HEK293 (cell line): ENCODE measurements around the gene MTA1.
A peak's percentile ranks its signal among the peaks of the same experiment; 100 is the strongest.

Source experiments
- CTCF ChIA-PET: fragments of 350-600 bp; formaldehyde crosslinking; extraction: SDS; loops from one replicate; lab custom pipeline; 2021; ENCODE audit warnings: antibody characterized with exemption; lab: Yijun Ruan, JAX
- POLR2A ChIA-PET: fragments of 300-600 bp; formaldehyde crosslinking; extraction: SDS; loops from one replicate; lab custom pipeline; 2020; ENCODE audit warnings: antibody characterized with exemption, inconsistent platforms; lab: Yijun Ruan, JAX
- H3K27ac ChIP-seq: fragments of 200-500 bp; sonication (Bioruptor generic); 2 replicates; pipeline ENCODE4 v1.5.1; 2014; ENCODE audit warnings: low read depth, low read length, control low read depth, inconsistent platforms; ENCODE audit errors: extremely low read depth
- H3K36me3 ChIP-seq, 2 experiments: fragments of 200-500 bp in 1 of 2; sonication (Bioruptor generic) in 1 of 2; 1 replicate in 1 of 2; 2 replicates in 1 of 2; pipeline ENCODE4 v1.5.1; 2014 to 2017; ENCODE audit warnings: inconsistent platforms in 2 of 2, low read length in 2 of 2; ENCODE audit not compliant: control insufficient read depth in 2 of 2, insufficient read depth in 1 of 2
- H3K4me1 ChIP-seq: fragments of 200-500 bp; sonication (Bioruptor generic); 2 replicates; pipeline ENCODE4 v1.5.1; 2014; ENCODE audit warnings: mild to moderate bottlenecking, low read length, inconsistent platforms; ENCODE audit not compliant: control insufficient read depth, insufficient read depth
- H3K4me3 ChIP-seq: 2 replicates; pipeline ENCODE4 v1.5.1; 2011; ENCODE audit warnings: low read depth, mild to moderate bottlenecking, control low read depth, low read length, moderate library complexity
- H3K9me3 ChIP-seq: fragments of 200-500 bp; sonication (Bioruptor generic); 2 replicates; pipeline ENCODE4 v1.5.1; 2014; ENCODE audit warnings: low read depth, low read length, inconsistent platforms; ENCODE audit not compliant: control insufficient read depth, insufficient read depth
- GLIS2 ChIP-seq: fragments of 450-650 bp; formaldehyde crosslinking; IDR thresholded peaks from 2 replicates; pipeline ENCODE4 v1.5.1; 2016; ENCODE audit warnings: missing biosample characterization, missing genetic modification characterization
- KLF1 ChIP-seq: fragments of 450-650 bp; formaldehyde crosslinking; IDR thresholded peaks from 2 replicates; pipeline ENCODE4 v1.5.1; 2016; ENCODE audit warnings: missing biosample characterization, missing genetic modification characterization
- KLF8 ChIP-seq: fragments of 450-650 bp; formaldehyde crosslinking; IDR thresholded peaks from 2 replicates; pipeline ENCODE4 v1.5.1; 2016; ENCODE audit warnings: missing biosample characterization, missing genetic modification characterization
- SALL2 ChIP-seq: fragments of 450-650 bp; formaldehyde crosslinking; IDR thresholded peaks from 2 replicates; pipeline ENCODE4 v1.5.0; 2017; ENCODE audit warnings: missing biosample characterization, mild to moderate bottlenecking, missing genetic modification characterization, borderline replicate concordance
- SCRT1 ChIP-seq: fragments of 450-650 bp; formaldehyde crosslinking; IDR thresholded peaks from 2 replicates; pipeline ENCODE4 v1.5.1; 2016; ENCODE audit warnings: missing biosample characterization, missing genetic modification characterization, borderline replicate concordance
- WT1 ChIP-seq: fragments of 450-650 bp; formaldehyde crosslinking; IDR thresholded peaks from 2 replicates; pipeline ENCODE4 v1.5.1; 2016; ENCODE audit warnings: missing biosample characterization, missing genetic modification characterization
- ZBTB8A ChIP-seq: fragments of 450-650 bp; formaldehyde crosslinking; IDR thresholded peaks from 2 replicates; pipeline ENCODE4 v1.5.1; 2016; ENCODE audit warnings: missing biosample characterization, missing genetic modification characterization
- ZIC2 ChIP-seq: fragments of 450-650 bp; formaldehyde crosslinking; IDR thresholded peaks from 2 replicates; pipeline ENCODE4 v1.5.1; 2016; ENCODE audit warnings: missing biosample characterization, missing genetic modification characterization
- ZNF121 ChIP-seq: fragments of 450-650 bp; formaldehyde crosslinking; IDR thresholded peaks from 2 replicates; pipeline ENCODE4 v1.5.1; 2016; ENCODE audit warnings: missing biosample characterization, missing genetic modification characterization
- ZNF16 ChIP-seq: fragments of 450-650 bp; formaldehyde crosslinking; IDR thresholded peaks from 2 replicates; pipeline ENCODE4 v1.5.1; 2016; ENCODE audit warnings: low read depth, missing biosample characterization, missing genetic modification characterization
- ZNF354C ChIP-seq: fragments of 450-650 bp; formaldehyde crosslinking; IDR thresholded peaks from 2 replicates; pipeline ENCODE4 v1.5.1; 2016; ENCODE audit warnings: missing biosample characterization, missing genetic modification characterization, low read depth, borderline replicate concordance
- ZNF416 ChIP-seq: fragments of 450-650 bp; formaldehyde crosslinking; IDR thresholded peaks from 2 replicates; pipeline ENCODE4 v1.5.1; 2016; ENCODE audit warnings: missing biosample characterization, missing genetic modification characterization
- ZNF510 ChIP-seq: fragments of 450-650 bp; formaldehyde crosslinking; IDR thresholded peaks from 2 replicates; pipeline ENCODE4 v1.5.1; 2018; ENCODE audit warnings: mild to moderate bottlenecking, missing genetic modification characterization, missing biosample characterization; ENCODE audit not compliant: insufficient replicate concordance
- ZNF521 ChIP-seq: fragments of 450-650 bp; formaldehyde crosslinking; IDR thresholded peaks from 2 replicates; pipeline ENCODE4 v1.5.1; 2017; ENCODE audit warnings: missing biosample characterization, mild to moderate bottlenecking, missing genetic modification characterization
- TF ChIP-seq, protein P1 (sequence below): fragments of 450-650 bp; formaldehyde crosslinking; IDR thresholded peaks from 2 replicates; pipeline ENCODE4 v1.5.1; 2017; ENCODE audit warnings: missing biosample characterization, mild to moderate bottlenecking, missing genetic modification characterization, moderate library complexity
- TF ChIP-seq, protein P2 (sequence below): fragments of 450-650 bp; formaldehyde crosslinking; IDR thresholded peaks from 2 replicates; pipeline ENCODE4 v1.5.1; 2016; ENCODE audit warnings: missing biosample characterization, missing genetic modification characterization
- TF ChIP-seq, protein P3 (sequence below): fragments of 450-650 bp; formaldehyde crosslinking; IDR thresholded peaks from 2 replicates; pipeline ENCODE4 v1.5.1; 2016; ENCODE audit warnings: missing biosample characterization, missing genetic modification characterization

MTA1 gene

DNA sequence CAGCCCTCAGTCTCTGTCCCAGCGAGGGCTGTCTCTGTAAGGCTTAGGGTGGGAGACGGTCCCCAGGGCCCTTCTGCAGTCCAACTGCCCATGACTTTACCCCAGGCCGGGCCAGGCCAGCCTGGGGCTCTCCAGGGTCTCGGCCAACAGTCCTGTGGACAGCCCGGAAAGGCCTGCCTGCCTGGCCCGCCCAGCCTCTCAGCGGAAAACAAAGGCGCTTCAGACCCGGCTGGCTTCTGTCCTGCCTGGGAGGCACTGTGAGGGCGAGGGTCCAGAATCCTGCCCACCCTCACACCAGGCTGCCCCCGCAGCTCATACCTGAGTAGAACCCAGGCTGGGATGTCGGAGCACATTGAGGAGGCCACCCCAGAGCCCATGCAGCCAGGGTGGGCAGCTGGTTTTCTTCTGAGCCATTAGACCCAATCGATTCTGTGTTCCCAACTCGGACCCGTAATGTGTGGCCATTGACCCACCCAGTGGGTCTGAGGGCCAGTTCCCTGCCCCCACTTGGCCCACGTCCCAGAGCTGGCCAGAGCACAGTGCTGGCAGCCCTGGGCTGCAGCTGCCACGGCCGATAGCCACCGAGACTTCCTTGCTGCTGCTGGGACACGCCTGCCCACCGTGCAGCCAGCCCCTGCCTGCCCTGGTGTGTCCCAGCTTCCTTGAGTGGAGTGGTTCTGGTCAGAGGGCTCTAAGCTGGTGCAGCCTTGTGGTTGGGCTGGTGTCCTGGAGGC, 56.6 kb downstream of the MTA1 start (continued):
- TF ChIP-seq, protein P1, sequence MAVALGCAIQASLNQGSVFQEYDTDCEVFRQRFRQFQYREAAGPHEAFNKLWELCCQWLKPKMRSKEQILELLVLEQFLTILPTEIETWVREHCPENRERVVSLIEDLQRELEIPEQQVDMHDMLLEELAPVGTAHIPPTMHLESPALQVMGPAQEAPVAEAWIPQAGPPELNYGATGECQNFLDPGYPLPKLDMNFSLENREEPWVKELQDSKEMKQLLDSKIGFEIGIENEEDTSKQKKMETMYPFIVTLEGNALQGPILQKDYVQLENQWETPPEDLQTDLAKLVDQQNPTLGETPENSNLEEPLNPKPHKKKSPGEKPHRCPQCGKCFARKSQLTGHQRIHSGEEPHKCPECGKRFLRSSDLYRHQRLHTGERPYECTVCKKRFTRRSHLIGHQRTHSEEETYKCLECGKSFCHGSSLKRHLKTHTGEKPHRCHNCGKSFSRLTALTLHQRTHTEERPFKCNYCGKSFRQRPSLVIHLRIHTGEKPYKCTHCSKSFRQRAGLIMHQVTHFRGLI (tag by site-specific recombination), result peak; percentile 50; the same call in 1 of the 2 replicates
- TF ChIP-seq, protein P2, sequence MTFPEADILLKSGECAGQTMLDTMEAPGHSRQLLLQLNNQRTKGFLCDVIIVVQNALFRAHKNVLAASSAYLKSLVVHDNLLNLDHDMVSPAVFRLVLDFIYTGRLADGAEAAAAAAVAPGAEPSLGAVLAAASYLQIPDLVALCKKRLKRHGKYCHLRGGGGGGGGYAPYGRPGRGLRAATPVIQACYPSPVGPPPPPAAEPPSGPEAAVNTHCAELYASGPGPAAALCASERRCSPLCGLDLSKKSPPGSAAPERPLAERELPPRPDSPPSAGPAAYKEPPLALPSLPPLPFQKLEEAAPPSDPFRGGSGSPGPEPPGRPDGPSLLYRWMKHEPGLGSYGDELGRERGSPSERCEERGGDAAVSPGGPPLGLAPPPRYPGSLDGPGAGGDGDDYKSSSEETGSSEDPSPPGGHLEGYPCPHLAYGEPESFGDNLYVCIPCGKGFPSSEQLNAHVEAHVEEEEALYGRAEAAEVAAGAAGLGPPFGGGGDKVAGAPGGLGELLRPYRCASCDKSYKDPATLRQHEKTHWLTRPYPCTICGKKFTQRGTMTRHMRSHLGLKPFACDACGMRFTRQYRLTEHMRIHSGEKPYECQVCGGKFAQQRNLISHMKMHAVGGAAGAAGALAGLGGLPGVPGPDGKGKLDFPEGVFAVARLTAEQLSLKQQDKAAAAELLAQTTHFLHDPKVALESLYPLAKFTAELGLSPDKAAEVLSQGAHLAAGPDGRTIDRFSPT (tag by site-specific recombination), result no peak
- no peak for TF ChIP-seq SALL2 (tag by site-specific recombination)

DNA sequence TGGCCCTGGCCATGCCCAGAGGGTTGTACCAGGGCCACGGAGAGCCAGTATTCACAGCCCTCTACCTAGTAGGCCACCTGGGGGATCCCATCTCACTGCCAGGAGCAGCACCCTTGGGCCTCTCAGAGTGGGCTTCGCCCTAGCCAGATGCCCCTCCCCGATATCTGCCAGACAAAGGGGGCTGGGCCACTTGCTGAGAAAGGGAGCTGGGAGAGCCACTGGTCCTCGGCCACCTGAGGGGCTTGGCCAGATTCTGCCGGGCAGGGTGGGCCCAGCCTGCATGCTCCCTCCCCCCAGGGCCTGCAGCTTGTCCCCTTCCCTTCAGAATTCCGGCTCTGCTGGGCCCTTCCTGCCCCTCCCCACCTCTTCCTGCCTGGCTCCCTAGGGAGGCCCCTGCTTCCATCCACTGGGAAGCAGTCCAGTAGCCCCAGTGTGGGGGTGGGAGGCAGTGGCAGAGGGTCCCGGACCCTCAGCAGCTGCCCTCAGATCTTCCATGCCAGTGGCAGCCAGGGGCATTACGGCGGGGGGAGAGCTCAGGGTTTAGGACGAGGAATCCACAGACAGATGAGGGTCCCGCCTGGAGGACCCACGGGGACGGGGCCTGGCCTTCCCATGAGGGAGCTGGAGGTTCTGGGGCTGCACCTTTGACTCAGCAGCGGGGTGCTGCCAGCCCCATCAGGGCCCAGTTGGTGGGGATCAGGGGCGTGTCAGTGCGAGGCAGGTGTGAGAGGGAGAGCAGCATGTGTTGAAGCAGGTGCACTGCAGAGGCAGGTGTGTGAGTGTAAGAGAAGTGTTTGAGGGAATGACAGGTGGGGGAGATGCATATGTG, 57.4 kb downstream of the MTA1 start:
- TF ChIP-seq KLF1, result peak; percentile 66
- TF ChIP-seq ZIC2 (tag by site-specific recombination), result no peak
- TF ChIP-seq ZNF416, result no peak
- 0 out of 2 replicates have a peak, but pooled peaks have one; percentile 38 for TF ChIP-seq ZNF16
- Histone ChIP-seq H3K27ac (no peak overlapping the region), H3K4me1 (peaks cover 9% of the 10 kb centered on the region), H3K36me3 (no peaks in the 10 kb centered on the region), H3K4me3 (no peak overlapping the region), H3K9me3 (no peaks in the 10 kb centered on the region)
- POLR2A ChIA-PET, result interaction anchor here (0.5 kb wide), 1 partner anchor 79 kb away, joined by 3 read pairs; no protein-coding TSS in a partner anchor
- CTCF ChIA-PET, result interaction anchor here (1.2 to 2.0 kb wide), 2 partner anchors 10 to 12 kb away, joined by 3 to 9 read pairs; no protein-coding TSS in a partner anchor

DNA sequence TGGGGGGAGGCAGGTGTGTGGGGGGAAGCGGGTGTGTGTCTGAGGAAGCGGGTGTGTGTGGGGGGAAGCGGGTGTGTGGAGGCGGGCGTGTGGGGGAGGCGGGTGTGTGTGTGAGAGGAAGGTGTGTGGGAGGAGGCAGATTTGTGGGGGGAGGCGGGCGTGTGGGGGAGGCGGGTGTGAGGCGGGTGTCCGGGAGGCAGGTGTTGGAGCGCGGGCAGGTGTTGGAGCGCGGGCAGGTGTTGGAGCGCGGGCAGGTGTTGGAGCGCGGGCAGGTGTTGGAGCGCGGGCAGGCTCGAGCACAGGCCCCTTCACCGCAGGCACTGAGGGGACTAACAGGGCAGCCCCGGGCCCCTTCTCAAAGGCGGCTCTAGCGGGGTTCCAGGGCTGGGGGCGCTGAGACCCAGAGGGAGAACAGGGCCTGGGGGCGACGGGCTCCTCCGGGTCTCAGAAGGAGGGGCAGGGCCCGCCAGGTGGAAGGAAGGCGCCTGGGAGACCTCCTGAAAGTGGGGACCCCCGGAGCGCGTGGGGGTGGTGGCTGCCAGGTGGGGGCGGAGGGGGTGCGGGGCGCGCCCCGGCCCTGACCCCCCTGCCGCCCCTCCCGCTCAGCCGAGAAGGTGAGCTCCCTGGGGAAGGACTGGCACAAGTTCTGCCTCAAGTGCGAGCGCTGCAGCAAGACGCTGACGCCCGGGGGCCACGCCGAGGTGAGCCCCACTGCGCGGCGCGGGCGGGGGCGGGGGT, 58.2 kb downstream of the MTA1 start:
- Histone ChIP-seq H3K27ac (no peak overlapping the region), H3K4me1 (peaks cover 13% of the 10 kb centered on the region), H3K36me3 (no peaks in the 10 kb centered on the region), H3K9me3 (no peaks in the 10 kb centered on the region), H3K4me3 (no peak overlapping the region)
- ChIA-PET POLR2A (interaction anchor here (1.0 kb wide), 1 partner anchor 15 kb away, joined by 3 read pairs; no protein-coding TSS in a partner anchor), CTCF (interaction anchor here (1.2 to 2.0 kb wide), 2 partner anchors 12 to 13 kb away, joined by 3 to 9 read pairs; no protein-coding TSS in a partner anchor)
- TF ChIP-seq KLF8 (tag by site-specific recombination) (peak; percentile 86), ZNF121 (tag by site-specific recombination) (no peak), ZNF510 (tag by site-specific recombination) (no peak), GLIS2 (peak; percentile 36; the same call in 1 of the 2 replicates), WT1 (tag by site-specific recombination) (no peak), ZBTB8A (tag by site-specific recombination) (0 out of 2 replicates have a peak, but pooled peaks have one; percentile 16), ZNF354C (tag by site-specific recombination) (no peak), ZNF521 (tag by site-specific recombination) (no peak), SCRT1 (tag by site-specific recombination) (no peak)
- TF ChIP-seq, protein P3, sequence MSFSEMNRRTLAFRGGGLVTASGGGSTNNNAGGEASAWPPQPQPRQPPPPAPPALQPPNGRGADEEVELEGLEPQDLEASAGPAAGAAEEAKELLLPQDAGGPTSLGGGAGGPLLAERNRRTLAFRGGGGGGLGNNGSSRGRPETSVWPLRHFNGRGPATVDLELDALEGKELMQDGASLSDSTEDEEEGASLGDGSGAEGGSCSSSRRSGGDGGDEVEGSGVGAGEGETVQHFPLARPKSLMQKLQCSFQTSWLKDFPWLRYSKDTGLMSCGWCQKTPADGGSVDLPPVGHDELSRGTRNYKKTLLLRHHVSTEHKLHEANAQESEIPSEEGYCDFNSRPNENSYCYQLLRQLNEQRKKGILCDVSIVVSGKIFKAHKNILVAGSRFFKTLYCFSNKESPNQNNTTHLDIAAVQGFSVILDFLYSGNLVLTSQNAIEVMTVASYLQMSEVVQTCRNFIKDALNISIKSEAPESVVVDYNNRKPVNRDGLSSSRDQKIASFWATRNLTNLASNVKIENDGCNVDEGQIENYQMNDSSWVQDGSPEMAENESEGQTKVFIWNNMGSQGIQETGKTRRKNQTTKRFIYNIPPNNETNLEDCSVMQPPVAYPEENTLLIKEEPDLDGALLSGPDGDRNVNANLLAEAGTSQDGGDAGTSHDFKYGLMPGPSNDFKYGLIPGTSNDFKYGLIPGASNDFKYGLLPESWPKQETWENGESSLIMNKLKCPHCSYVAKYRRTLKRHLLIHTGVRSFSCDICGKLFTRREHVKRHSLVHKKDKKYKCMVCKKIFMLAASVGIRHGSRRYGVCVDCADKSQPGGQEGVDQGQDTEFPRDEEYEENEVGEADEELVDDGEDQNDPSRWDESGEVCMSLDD, result 0 out of 2 replicates have a peak, but pooled peaks have one; percentile 28
